ENCODE measurements around the gene PON2.

GRCh38 chr7:95436407-95436806 lies 1.6 kb upstream of the PON2 start:
- TF ChIP-seq CTCF (IDR thresholded peaks at IDR 0.05 in 8 of 11, conservative IDR thresholded peaks at IDR 0.05 in 3 of 11) (no peak), POLR2AphosphoS5 (IDR thresholded peaks at IDR 0.05) (no peak)

All from spleen (tissue), 7 donors.